D341Med (cell line): ENCODE measurements around the gene SUPT20HL1.
A peak's percentile ranks its signal among the peaks of the same experiment; 100 is the strongest.
"Not testable (repeated sequence)": the region's sequence is repeated elsewhere in the genome, so short reads cannot be mapped to it uniquely, and the experiment has no call there.

Experiments used
- DNase-seq: peaks from one replicate; pipeline ENCODE4 v3.0.0; 2012; ENCODE audit warnings: low spot score

SUPT20HL1 gene

DNA sequence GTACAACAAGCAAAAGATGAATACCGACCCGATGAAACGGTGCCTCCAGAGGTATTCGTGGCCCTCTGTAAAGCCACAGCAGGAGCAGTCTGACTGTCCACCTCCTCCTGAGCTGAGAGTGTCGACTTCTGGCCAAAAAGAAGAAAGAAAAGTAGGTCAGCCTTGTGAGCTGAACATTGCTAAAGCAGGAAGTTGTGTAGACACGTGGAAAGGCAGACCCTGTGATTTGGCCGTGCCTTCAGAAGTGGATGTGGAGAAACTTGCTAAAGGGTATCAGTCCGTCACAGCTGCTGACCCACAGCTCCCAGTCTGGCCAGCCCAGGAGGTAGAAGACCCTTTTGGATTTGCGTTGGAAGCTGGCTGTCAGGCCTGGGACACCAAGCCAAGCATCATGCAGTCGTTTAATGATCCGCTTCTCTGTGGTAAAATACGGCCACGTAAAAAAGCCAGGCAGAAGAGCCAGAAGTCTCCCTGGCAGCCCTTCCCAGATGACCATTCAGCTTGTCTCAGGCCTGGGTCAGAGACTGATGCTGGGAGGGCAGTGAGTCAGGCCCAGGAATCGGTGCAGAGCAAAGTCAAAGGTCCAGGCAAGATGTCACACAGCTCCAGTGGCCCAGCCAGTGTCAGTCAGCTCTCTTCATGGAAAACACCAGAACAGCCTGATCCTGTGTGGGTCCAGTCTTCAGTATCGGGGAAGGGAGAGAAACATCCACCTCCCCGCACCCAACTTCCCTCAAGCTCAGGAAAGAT, 3.2 kb downstream of the SUPT20HL1 start:
- not testable (repeated sequence) for DNase-seq

DNA sequence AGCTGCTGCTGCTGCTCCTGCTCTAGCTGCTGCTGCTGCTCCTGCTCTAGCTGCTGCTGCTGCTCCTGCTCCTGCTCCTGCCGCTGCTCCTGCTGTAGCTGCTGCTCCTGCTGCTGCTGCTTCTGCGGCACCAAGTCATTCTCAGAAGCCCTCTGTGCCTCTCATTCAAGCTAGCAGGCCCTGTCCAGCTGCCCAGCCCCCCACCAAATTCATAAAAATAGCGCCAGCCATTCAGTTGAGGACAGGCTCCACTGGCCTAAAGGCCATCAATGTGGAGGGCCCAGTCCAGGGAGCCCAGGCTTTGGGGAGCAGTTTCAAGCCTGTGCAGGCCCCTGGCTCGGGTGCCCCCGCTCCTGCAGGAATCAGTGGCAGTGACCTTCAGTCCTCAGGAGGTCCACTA, 3.9 kb downstream of the SUPT20HL1 start:
- DNase-seq, result no peak

DNA sequence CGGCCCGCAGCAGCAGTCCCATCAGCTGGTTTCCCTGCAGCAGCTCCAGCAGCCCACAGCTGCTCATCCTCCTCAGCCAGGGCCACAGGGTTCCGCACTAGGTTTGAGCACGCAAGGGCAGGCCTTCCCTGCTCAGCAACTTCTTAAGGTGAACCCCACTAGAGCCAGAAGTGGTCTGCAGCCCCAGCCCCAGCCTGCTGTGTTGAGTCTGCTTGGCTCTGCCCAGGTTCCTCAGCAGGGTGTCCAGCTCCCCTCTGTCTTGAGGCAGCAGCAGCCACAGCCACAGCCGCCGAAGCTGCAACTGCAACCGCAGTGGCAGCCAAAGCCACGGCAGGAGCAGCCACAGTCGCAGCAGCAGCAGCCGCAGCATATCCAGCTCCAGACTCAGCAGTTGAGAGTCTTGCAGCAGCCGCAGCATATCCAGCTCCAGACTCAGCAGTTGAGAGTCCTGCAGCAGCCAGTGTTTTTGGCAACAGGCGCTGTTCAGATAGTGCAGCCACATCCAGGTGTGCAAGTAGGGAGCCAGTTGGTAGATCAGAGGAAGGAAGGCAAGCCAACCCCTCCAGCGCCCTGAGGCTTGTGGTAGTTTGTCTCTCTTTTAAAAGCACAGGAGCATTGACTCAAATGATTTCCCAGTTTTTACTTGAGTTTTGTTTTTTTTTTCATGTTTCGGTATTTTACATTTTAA, 4.6 kb downstream of the SUPT20HL1 start:
- DNase-seq, result no peak

DNA sequence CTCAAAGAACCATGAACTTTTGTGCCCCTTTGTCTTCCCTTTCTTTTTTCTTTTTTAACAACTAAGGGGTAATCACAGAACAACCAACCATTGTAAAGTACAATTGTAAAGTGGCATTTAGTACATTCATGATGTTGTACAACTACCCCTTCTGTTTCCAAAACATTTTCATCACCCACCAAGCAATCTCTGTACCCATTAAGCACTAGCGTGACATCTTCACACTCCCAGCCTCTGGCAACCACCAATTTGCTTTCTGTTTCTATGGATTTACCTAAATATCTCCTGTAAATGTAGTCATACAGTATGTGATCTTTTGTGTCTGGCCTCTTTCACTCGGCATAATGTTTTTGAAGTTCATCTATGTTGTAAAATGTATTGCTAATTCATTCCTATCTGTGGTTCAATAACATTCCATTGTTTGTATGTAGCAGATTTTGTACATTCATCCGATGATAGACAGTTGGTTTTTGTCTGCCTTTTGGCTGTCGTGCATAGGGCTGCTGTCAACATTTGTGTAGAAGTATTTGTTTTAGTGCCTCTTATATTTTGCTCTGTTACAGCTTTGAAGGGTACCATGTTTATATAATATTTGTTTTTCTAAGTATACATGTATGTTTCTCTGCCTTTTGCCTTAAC, 6.4 kb downstream of the SUPT20HL1 start:
- DNase-seq, result not testable (repeated sequence)

DNA sequence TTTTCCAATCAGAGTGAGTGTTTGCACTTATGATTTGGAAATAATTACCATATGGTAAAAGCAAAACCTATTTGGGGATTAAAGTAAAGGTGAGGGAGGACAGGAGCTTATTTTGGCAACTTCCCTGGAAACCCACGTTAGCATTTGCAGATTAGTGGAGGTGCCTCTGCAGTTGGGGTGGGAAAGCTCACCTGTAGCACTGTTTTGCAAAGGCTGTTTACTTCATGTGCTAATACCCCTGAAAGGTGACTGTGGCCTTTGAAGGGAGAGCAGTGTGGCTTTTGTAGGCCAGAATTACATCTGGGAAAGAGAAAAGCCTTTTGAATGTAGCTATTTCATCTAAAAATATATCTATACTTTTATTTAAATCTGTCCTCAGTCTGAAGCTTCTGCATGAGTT, 9.4 kb downstream of the SUPT20HL1 start:
- DNase-seq, result no peak

DNA sequence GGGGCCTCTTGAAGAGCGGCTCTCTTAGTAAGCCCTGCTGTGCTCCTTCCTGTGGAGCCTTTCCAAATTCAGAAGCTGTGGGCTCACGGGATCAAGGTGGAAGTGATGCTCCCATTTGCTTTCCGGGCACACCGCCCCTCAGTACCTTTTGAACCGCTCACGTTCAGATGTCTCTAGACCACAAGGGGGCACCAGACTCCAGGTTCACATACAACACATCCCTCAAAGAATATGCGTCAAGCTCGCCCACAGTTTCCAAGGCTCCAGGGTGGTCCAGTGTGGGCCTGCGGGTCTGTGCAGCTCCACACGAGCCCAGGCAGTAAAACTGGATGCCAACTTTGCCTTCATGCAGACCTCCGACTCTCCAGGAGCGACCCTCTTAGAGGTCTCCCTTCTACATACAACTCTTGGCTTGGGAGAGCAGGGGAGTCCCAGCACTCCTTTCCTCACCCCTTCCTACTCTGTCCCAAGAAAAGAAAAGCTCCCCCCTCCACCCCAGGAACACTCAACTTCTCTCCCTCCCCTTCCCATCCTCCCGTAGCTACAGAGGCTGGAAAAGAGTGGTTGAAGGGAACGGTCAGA, 11.0 kb downstream of the SUPT20HL1 start:
- peak; percentile 61 for DNase-seq

DNA sequence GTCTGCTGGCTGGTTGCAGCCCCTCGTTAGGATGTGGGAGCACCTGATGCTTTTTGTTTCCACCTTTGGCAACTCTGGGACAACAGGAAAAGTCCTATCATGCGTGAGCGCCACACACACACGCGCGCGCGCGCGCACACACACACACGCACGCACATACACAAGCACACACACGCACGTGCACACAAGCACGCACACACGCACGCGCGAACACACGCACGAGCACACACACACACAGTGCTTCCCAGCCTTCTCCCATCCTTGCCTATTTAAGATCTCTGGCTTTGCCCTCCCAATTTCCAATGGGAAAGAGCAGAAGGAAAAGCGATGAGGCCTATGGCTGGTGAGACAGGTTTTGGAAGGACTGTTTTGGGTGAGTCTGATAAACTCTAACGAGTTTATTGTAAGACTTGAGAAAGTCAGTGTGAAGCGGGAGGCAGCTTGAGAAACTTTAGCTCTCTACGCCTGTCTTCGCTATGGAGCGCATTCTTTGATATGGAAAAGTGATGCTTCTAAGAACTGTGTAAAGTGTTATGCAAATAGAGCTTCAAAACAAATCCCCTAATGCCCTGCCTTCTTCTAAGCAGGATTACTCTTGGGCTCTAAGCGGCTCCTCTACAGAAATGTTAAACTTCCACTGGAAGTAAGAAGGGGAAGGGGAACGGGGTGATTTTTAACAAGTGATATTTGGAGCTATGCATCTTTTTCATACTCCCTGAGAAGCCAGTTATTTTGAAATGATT, 11.8 kb downstream of the SUPT20HL1 start:
- DNase-seq, result no peak

DNA sequence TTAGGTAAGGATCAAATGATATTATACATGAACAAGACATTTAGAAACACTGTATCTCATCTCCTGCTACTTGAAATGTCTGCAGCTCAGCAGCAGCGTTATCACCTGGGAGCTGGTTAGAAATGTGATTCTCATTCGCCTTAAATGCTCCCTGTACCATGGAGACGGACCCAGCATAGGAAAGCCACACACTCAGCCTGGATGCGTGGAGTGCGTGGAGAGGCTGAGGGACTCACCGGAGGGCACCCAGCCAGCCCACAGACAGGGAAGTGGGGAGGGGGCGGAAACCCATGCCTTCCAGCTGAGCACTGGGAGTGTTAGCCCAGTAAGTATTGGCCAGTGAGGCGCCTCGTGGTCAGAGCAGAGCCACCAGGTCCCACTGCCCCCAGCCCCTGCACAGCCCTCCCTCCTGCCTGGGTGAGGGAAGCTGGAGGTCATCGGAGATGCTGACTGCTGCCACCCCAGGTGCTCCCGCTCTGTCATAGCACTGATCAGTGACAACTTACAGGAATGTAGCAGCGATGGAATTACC, 15.2 kb downstream of the SUPT20HL1 start:
- no peak for DNase-seq

DNA sequence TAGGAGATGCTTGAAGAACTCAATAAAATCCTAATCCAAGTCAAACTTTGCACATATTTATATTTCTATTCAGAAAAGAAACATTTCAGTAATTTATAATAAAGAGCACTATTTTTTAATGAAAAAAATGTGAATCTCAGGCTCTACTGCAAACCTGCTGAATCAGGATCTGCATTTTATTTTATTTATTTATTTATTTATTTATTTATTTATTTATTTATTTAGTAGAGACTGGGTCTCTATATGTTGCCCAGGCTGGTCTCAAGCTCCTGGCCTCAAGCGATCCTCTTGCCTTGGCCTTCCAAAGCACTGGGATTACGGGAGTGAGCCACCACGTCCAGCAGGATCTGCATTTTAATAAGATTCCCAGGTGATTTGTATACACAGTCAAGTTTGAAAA, 16.0 kb downstream of the SUPT20HL1 start:
- DNase-seq, result no peak

DNA sequence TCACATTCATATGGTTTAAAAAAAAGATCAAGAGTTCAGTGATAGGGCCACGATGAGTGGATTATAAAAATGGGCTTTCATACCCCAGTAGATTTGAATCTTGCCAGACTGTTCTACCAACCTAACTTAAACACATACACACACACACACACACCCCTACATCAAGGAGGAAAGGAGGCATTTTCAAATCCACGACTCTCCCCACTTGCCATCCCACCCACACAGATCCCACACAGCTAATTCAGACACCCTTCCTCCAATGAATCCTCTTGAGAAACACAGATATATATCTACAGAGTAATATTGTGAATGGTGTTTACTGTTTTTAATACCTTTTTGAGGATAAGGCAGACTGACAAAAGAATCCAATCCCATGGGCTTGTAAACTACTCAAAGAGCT, 16.8 kb downstream of the SUPT20HL1 start:
- no peak for DNase-seq

DNA sequence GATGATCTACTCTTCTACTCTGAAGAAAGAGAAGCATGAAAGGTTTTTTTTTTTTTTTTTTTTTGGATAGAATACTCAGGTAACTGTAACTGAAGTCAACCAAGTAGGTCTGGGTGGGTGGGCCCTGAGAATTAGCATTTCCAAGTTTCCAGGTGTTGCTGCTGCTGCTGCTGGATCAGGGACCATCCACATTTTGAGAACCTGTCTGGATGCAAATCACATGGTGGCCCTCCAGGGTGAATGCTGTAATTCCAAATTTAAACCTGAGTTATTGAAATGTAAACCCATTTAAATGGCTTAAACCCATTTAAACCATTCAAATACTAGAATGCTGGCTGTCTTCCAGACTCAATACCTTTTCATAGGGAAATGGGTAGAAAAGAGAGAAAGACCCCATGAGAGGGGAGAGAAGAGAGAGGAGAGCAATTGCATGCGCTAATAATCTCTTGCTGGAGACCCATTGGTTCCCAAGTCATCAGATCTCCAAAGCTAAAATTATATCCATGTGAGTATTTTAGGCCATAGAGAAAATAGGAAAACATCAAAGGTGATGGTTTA, 17.6 kb downstream of the SUPT20HL1 start:
- no peak for DNase-seq

DNA sequence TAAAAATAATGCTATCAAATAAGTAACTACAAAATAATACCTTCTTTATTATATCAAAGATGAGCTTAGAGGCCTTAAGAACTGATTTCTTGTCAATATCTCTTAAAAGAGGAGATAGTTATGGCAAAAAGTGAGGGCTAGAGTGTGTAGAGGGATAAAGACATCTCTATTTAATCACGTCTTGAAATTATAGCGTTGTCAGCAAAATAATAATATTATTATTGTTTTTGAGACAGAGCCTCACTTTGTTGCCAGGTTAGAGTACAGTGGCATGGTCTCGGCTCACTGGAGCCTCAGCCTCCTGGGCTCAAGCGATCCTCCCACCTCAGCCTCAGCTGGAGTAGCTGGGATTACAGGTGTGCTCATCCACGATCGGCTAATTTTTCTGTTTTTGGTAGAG, 18.3 kb downstream of the SUPT20HL1 start:
- no peak for DNase-seq

DNA sequence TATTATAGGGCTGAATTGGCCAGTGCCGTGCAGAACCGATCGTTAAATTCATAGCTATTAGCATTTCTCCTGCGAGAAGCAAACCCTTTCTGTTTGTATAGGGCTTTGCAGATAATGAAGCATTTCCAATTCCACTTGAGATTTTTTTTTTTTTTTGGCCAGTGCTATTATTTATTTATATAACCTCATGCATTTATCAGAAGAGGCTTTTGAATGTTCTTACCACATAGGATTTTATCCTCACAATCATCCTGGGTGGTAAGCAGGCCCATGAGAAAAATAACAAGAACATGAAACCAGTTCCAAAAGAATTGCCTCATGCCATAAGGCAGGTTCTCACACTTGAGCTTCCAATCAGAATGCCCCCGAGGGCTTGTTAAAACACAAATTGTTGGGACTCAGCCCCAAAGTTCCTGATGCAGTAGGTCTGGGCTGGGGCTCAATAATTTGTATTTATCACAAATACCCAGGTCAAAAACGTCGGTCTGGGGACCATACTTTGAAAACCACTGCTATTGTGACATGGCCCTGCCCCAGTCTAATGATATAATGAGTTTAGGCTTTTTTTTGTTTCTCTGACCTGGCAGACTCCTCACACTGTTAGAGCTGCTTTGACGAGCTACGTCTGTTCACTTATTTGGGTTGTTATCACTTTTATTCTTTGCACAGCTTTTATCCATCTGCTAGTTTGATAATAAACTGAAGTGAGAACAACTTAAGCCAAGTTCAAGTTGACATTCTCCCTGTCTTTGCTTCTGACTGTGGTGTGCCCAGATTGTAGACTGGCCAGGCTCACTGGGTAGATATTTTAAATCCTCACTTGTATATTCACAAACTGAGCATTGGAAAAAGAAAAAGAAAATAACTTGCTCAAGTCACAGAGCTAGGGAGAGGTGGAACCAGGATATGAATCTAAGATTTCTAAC, 20.1 kb downstream of the SUPT20HL1 start:
- no peak for DNase-seq

DNA sequence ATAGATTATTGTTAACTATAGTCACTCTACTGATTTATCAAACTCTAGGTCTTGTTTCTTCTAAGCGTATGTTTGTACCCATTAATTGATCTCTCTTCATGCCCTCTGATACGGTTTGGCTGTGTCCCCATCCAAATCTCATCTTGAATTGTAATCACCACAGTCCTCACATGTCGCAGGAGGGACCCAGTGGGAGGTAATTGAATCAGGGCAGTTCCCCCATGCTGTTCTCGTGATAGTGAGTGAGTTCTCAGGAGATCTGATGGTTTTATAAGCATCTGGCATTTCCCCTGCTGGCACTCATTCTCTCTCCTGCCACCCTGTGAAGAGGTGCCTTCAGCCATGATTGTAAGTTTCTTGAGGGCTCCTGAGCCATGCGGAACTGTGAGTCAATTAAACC, 21.9 kb downstream of the SUPT20HL1 start:
- not testable (repeated sequence) for DNase-seq

DNA sequence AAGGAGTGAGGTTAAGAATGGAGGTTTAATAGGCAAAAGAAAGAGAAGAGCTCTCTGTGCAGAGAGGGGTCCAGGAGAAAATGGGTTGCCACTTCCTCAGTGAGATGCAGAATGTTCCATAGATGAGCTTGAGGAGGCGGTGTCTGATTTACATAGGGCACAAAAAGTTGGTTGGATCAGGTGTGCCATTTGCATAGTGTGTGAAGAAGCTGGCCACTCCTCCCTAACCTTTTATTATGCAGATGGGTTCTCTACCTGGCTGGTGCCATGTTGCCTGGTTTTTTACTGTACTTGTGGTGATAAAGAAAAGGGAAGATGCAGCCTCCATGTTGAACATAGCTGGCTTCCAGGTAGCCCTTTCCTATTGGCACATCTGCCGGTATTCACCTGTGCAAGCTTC, 27.3 kb downstream of the SUPT20HL1 start:
- no peak for DNase-seq

DNA sequence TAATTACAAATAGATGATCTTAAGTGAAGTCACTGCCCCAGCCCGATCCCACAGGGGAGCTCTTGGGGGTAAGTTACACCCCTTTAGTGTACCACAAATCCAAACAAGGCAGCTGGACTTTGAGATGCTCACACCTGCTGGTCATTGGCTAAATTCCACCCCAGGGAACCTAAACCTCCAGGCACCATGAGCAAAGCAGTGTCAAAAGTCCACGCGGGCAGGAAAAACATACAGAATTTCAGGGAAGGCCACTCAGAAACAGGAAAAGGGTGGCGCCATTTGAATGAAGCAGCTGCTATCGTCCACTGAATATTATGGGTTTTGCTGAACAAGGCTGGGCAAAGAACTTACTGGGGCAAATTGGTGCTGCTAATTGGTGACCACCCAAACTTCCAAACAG, 30.9 kb downstream of the SUPT20HL1 start:
- DNase-seq, result no peak

DNA sequence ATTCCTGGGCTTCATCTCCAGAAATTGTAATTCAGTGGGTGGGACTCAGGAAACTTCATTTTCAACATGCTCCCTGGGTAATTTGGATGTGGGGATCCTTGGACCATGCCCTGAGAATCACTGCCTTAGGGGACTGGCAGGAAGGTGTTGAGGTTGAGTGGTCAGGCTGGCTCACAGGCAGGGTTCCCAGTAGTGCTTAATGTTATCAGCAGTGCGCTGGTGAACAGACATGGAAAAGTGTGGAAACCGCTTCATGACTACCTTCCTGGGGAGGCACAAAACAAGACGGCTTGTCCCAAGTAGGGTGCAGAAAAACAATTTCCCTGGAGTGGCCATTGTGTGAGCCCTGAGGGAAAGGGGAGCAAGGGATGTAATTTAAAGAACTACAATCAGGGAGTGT, 31.4 kb downstream of the SUPT20HL1 start:
- DNase-seq, result no peak

DNA sequence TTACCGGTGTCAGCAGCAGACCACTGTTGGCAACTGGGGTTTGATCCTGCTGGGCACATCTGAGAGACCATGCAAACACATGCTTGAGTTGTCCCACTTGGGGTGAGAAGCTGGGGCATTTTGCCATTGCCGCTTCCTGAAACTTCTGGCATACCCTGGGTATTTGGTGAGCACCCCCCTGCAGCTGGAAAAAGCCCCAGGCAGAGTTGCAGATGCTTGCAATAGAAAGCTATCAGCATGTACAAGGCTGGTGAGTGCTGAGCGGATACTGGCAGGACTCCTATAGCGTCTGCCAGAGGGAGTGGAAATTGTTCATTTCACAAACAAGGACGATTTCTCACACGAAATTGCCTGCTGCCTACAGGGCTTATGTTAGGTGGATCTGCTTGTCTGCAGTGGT, 32.3 kb downstream of the SUPT20HL1 start:
- no peak for DNase-seq

DNA sequence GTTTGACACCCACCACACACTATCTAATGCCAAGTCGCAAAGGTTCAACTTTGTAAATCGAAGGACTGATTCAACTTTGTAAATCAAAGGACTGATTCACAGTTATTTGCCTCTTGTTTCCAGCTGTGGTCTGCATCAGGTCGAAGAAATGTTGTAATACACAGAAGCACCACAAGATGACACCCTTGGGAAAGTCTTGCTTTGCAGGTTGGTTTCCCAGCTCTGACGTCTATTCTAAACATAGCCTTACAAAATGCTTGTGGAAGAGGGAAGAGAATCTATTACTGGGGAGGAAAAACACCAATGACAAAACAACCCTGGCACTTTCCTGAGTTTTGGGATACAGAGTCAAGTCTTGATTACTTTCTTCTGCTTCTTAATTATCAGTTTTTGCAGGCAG, 35.3 kb downstream of the SUPT20HL1 start:
- peak; percentile 53 for DNase-seq

DNA sequence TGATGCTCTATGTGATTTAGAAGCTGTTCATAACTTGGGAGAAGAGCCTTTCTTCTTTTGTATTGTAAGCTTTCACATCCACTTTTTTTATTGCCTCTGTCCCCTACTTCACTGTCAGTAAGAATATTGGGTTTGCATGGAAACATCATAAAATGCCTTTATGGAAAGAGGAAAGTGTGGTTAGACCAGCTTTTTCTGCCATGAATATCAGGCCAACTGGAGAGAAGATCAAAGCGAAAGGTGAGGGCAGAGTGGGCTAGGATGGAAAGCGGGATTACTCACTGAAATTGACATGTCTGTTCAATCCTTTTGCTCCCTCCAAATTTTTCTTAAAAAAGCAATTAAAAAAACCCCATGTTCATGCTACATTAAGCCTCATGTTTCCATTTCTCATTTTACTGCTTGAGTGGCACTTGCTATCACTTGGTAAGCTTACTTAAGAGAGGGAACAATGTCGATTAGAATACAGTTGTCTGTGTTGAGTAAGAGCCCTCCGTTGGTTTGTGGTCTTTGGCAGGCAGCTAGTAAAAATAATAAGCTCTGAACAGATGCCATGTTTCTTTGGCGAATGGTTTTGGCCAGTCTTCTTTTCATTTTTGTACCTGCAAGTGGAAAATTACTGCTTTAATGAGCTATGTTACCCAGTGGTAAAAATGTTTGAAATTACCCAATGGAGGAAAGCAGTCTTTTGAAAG, 35.9 kb downstream of the SUPT20HL1 start:
- DNase-seq, result no peak
